HEK293 (cell line): ENCODE results near the gene ARNT2.

Experiments
- CTCF ChIA-PET: fragments of 350-600 bp; formaldehyde crosslinking; extraction: SDS; loops from one replicate; lab custom pipeline; 2021; ENCODE audit warnings: antibody characterized with exemption; lab: Yijun Ruan, JAX
- POLR2A ChIA-PET: fragments of 300-600 bp; formaldehyde crosslinking; extraction: SDS; loops from one replicate; lab custom pipeline; 2020; ENCODE audit warnings: antibody characterized with exemption, inconsistent platforms; lab: Yijun Ruan, JAX
- H3K27ac ChIP-seq: fragments of 200-500 bp; sonication (Bioruptor generic); 2 replicates; pipeline ENCODE4 v1.5.1; 2014; ENCODE audit warnings: low read depth, low read length, control low read depth, inconsistent platforms; ENCODE audit errors: extremely low read depth
- H3K36me3 ChIP-seq, 2 experiments: fragments of 200-500 bp in 1 of 2; sonication (Bioruptor generic) in 1 of 2; 1 replicate in 1 of 2; 2 replicates in 1 of 2; pipeline ENCODE4 v1.5.1; 2014 to 2017; ENCODE audit warnings: inconsistent platforms in 2 of 2, low read length in 2 of 2; ENCODE audit not compliant: control insufficient read depth in 2 of 2, insufficient read depth in 1 of 2
- H3K4me1 ChIP-seq: fragments of 200-500 bp; sonication (Bioruptor generic); 2 replicates; pipeline ENCODE4 v1.5.1; 2014; ENCODE audit warnings: mild to moderate bottlenecking, low read length, inconsistent platforms; ENCODE audit not compliant: control insufficient read depth, insufficient read depth
- H3K4me3 ChIP-seq: 2 replicates; pipeline ENCODE4 v1.5.1; 2011; ENCODE audit warnings: low read depth, mild to moderate bottlenecking, control low read depth, low read length, moderate library complexity
- H3K9me3 ChIP-seq: fragments of 200-500 bp; sonication (Bioruptor generic); 2 replicates; pipeline ENCODE4 v1.5.1; 2014; ENCODE audit warnings: low read depth, low read length, inconsistent platforms; ENCODE audit not compliant: control insufficient read depth, insufficient read depth
- EGR2 ChIP-seq: fragments of 450-650 bp; formaldehyde crosslinking; IDR thresholded peaks from 2 replicates; pipeline ENCODE4 v1.5.1; 2016; ENCODE audit warnings: low read depth, missing biosample characterization, missing genetic modification characterization
- KLF8 ChIP-seq: fragments of 450-650 bp; formaldehyde crosslinking; IDR thresholded peaks from 2 replicates; pipeline ENCODE4 v1.5.1; 2016; ENCODE audit warnings: missing biosample characterization, missing genetic modification characterization
- SCRT2 ChIP-seq: fragments of 450-650 bp; formaldehyde crosslinking; IDR thresholded peaks from 2 replicates; pipeline ENCODE4 v1.5.1; 2016; ENCODE audit warnings: missing biosample characterization, missing genetic modification characterization
- SP7 ChIP-seq: fragments of 450-650 bp; formaldehyde crosslinking; IDR thresholded peaks from 2 replicates; pipeline ENCODE4 v1.5.1; 2016; ENCODE audit warnings: missing biosample characterization, missing genetic modification characterization
- TRIM28 ChIP-seq: IDR thresholded peaks from 2 replicates; pipeline ENCODE4 v1.6.1; 2011; ENCODE audit warnings: low read length, control low read depth, borderline replicate concordance
- ZNF146 ChIP-seq: fragments of 450-650 bp; formaldehyde crosslinking; IDR thresholded peaks from 2 replicates; pipeline ENCODE4 v1.5.1; 2016; ENCODE audit warnings: missing biosample characterization, missing genetic modification characterization
- ZNF16 ChIP-seq: fragments of 450-650 bp; formaldehyde crosslinking; IDR thresholded peaks from 2 replicates; pipeline ENCODE4 v1.5.1; 2016; ENCODE audit warnings: low read depth, missing biosample characterization, missing genetic modification characterization
- ZNF239 ChIP-seq: fragments of 450-650 bp; formaldehyde crosslinking; IDR thresholded peaks from 2 replicates; pipeline ENCODE4 v1.5.1; 2016; ENCODE audit warnings: missing biosample characterization, missing genetic modification characterization
- ZNF24 ChIP-seq: fragments of 450-650 bp; formaldehyde crosslinking; IDR thresholded peaks from 2 replicates; pipeline ENCODE4 v1.5.1; 2016; ENCODE audit warnings: missing biosample characterization, missing genetic modification characterization
- ZNF292 ChIP-seq: fragments of 450-650 bp; formaldehyde crosslinking; IDR thresholded peaks from 2 replicates; pipeline ENCODE4 v1.5.1; 2016; ENCODE audit warnings: low read depth, missing biosample characterization, missing genetic modification characterization, borderline replicate concordance
- ZNF501 ChIP-seq: fragments of 450-650 bp; formaldehyde crosslinking; IDR thresholded peaks from 2 replicates; pipeline ENCODE4 v1.5.1; 2016; ENCODE audit warnings: missing biosample characterization, missing genetic modification characterization
- ZNF670 ChIP-seq: fragments of 450-650 bp; formaldehyde crosslinking; IDR thresholded peaks from 2 replicates; pipeline ENCODE4 v1.5.1; 2016; ENCODE audit warnings: missing biosample characterization, missing genetic modification characterization, low read depth
- ZNF792 ChIP-seq: fragments of 450-650 bp; formaldehyde crosslinking; IDR thresholded peaks from 2 replicates; pipeline ENCODE4 v1.5.1; 2016; ENCODE audit warnings: missing biosample characterization, missing genetic modification characterization
- TF ChIP-seq, protein P1 (sequence below): fragments of 450-650 bp; formaldehyde crosslinking; IDR thresholded peaks from 2 replicates; pipeline ENCODE4 v1.5.1; 2016; ENCODE audit warnings: missing biosample characterization, missing genetic modification characterization
- TF ChIP-seq, protein P2 (sequence below): fragments of 450-650 bp; formaldehyde crosslinking; IDR thresholded peaks from 2 replicates; pipeline ENCODE4 v1.5.1; 2016; ENCODE audit warnings: missing biosample characterization, missing genetic modification characterization
- TF ChIP-seq, protein P3 (sequence below): fragments of 450-650 bp; formaldehyde crosslinking; IDR thresholded peaks from 2 replicates; pipeline ENCODE4 v1.5.1; 2016; ENCODE audit warnings: missing biosample characterization, missing genetic modification characterization, low read depth
- TF ChIP-seq, protein P4 (sequence below): fragments of 450-650 bp; formaldehyde crosslinking; IDR thresholded peaks from 2 replicates; pipeline ENCODE4 v1.5.1; 2016; ENCODE audit warnings: missing biosample characterization, missing genetic modification characterization, low read depth
- TF ChIP-seq, protein P5 (sequence below): fragments of 450-650 bp; formaldehyde crosslinking; IDR thresholded peaks from 2 replicates; pipeline ENCODE4 v1.5.1; 2016; ENCODE audit warnings: missing biosample characterization, missing genetic modification characterization

Gene ARNT2

DNA sequence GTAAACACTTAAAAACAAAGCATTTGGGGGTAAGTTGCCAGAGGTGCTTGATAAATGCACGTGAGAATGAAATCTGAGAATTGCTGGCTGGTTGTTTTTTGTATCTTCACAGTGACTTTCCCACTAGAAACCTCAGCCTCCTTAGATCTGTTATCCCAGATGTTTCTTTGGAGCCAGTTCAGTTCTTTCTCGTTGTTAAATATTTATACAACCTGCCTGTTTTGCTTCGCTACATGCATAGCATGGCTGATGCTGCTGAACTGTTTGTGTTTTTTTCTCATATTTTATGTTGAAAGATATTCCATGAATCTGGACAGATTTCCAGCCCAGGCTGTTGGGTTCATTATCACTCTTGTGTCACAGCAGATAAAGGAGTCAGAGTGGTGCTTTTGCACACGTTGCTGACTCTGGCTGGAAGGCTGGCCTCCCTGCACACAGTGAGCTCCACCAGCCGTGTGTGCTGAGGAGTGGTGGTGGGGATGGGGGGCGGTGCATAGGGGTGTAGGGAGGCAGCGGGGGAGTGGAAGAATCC, 80.2 kb downstream of the ARNT2 start:
- H3K36me3 ChIP-seq, result no peaks in the 10 kb centered on the region
- H3K4me1 ChIP-seq, result peaks cover 8% of the 10 kb centered on the region
- H3K4me3 ChIP-seq, result no peak overlapping the region
- no peaks in the 10 kb centered on the region for H3K9me3 ChIP-seq
- CTCF ChIA-PET, result no interaction called here
- POLR2A ChIA-PET, result no interaction called here
- TF ChIP-seq, protein P1, sequence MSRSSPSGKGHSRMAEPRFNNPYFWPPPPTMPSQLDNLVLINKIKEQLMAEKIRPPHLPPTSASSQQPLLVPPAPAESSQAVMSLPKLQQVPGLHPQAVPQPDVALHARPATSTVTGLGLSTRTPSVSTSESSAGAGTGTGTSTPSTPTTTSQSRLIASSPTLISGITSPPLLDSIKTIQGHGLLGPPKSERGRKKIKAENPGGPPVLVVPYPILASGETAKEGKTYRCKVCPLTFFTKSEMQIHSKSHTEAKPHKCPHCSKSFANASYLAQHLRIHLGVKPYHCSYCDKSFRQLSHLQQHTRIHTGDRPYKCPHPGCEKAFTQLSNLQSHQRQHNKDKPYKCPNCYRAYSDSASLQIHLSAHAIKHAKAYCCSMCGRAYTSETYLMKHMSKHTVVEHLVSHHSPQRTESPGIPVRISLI (tag by site-specific recombination), result no peak
- TF ChIP-seq ZNF792 (tag by site-specific recombination), result no peak
- no peak for TF ChIP-seq ZNF501
- TF ChIP-seq, protein P2, sequence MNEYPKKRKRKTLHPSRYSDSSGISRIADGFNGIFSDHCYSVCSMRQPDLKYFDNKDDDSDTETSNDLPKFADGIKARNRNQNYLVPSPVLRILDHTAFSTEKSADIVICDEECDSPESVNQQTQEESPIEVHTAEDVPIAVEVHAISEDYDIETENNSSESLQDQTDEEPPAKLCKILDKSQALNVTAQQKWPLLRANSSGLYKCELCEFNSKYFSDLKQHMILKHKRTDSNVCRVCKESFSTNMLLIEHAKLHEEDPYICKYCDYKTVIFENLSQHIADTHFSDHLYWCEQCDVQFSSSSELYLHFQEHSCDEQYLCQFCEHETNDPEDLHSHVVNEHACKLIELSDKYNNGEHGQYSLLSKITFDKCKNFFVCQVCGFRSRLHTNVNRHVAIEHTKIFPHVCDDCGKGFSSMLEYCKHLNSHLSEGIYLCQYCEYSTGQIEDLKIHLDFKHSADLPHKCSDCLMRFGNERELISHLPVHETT (tag by site-specific recombination), result no peak
- no peak for TF ChIP-seq KLF8 (tag by site-specific recombination)
- TF ChIP-seq SCRT2 (tag by site-specific recombination), result no peak
- TF ChIP-seq, protein P3, sequence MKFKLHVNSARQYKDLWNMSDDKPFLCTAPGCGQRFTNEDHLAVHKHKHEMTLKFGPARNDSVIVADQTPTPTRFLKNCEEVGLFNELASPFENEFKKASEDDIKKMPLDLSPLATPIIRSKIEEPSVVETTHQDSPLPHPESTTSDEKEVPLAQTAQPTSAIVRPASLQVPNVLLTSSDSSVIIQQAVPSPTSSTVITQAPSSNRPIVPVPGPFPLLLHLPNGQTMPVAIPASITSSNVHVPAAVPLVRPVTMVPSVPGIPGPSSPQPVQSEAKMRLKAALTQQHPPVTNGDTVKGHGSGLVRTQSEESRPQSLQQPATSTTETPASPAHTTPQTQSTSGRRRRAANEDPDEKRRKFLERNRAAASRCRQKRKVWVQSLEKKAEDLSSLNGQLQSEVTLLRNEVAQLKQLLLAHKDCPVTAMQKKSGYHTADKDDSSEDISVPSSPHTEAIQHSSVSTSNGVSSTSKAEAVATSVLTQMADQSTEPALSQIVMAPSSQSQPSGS (tag by site-specific recombination), result no peak
- no peak for TF ChIP-seq TRIM28
- TF ChIP-seq, protein P4, sequence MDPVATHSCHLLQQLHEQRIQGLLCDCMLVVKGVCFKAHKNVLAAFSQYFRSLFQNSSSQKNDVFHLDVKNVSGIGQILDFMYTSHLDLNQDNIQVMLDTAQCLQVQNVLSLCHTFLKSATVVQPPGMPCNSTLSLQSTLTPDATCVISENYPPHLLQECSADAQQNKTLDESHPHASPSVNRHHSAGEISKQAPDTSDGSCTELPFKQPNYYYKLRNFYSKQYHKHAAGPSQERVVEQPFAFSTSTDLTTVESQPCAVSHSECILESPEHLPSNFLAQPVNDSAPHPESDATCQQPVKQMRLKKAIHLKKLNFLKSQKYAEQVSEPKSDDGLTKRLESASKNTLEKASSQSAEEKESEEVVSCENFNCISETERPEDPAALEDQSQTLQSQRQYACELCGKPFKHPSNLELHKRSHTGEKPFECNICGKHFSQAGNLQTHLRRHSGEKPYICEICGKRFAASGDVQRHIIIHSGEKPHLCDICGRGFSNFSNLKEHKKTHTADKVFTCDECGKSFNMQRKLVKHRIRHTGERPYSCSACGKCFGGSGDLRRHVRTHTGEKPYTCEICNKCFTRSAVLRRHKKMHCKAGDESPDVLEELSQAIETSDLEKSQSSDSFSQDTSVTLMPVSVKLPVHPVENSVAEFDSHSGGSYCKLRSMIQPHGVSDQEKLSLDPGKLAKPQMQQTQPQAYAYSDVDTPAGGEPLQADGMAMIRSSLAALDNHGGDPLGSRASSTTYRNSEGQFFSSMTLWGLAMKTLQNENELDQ (tag by site-specific recombination), result no peak
- TF ChIP-seq, protein P5, sequence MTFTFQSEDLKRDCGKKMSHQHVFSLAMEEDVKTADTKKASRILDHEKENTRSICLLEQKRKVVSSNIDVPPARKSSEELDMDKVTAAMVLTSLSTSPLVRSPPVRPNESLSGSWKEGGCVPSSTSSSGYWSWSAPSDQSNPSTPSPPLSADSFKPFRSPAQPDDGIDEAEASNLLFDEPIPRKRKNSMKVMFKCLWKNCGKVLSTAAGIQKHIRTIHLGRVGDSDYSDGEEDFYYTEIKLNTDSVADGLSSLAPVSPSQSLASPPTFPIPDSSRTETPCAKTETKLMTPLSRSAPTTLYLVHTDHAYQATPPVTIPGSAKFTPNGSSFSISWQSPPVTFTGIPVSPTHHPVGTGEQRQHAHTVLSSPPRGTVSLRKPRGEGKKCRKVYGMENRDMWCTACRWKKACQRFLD (tag by site-specific recombination), result no peak
- no peak for TF ChIP-seq ZNF24 (tag by site-specific recombination)
- TF ChIP-seq ZNF146 (tag by site-specific recombination), result no peak
- no peak for TF ChIP-seq EGR2 (tag by site-specific recombination)
- no peak for TF ChIP-seq ZNF670 (tag by site-specific recombination)
- TF ChIP-seq SP7, result no peak
- no peak for TF ChIP-seq ZNF292
- TF ChIP-seq ZNF239 (tag by site-specific recombination), result no peak
- no peak for TF ChIP-seq ZNF16 (tag by site-specific recombination)
- no peak overlapping the region for H3K27ac ChIP-seq
